K562 (cell line): Measurements from ENCODE around the gene PRRT1. TPM values are rescaled to one million over a fixed set of nuclear protein-coding genes. Genes with fewer than 3 reads are reported as not detected.
A peak's percentile ranks its signal among the peaks of the same experiment; 100 is the strongest.

Source experiments
- ADNP ChIP-seq: fragments of 200-800 bp; sonication (Bioruptor generic); IDR thresholded peaks from 2 replicates; pipeline ENCODE4 v1.6.1; 2016; ENCODE audit warnings: missing genetic modification characterization, missing compliant biosample characterization
- ARNT ChIP-seq, 2 experiments: fragments of 450-650 bp; IDR thresholded peaks; 2 replicates each; pipeline ENCODE4 v1.6.1; 2016; ENCODE audit warnings: mild to moderate bottlenecking in 1 of 2
- CBFB ChIP-seq: sonication (generic); formaldehyde crosslinking; IDR thresholded peaks from 2 replicates; pipeline ENCODE4 v1.4.0; 2020; ENCODE audit warnings: mild to moderate bottlenecking, missing genetic modification reagents
- DIDO1 ChIP-seq: fragments of 450-650 bp; IDR thresholded peaks from 2 replicates; pipeline ENCODE4 v1.6.1; 2016; ENCODE audit warnings: low read depth, missing biosample characterization, missing genetic modification characterization
- ETS2 ChIP-seq: IDR thresholded peaks from 2 replicates; pipeline ENCODE4 v1.6.1; 2016; ENCODE audit warnings: borderline replicate concordance, missing genetic modification characterization, mild to moderate bottlenecking, moderate library complexity, missing compliant biosample characterization; ENCODE audit not compliant: poor library complexity, severe bottlenecking
- MCM7 ChIP-seq, 2 experiments: fragments of 450-650 bp; IDR thresholded peaks; 2 replicates each; pipeline ENCODE4 v1.6.1; 2016 to 2018
- MYNN ChIP-seq, 2 experiments: sonication (generic); formaldehyde crosslinking in 1 of 2; IDR thresholded peaks; 2 replicates each; pipeline versions ENCODE4 v1.5.0 to v1.6.1; 2016 to 2020; ENCODE audit warnings: antibody characterized with exemption in 1 of 2, missing genetic modification reagents in 1 of 2
- NFRKB ChIP-seq: fragments of 450-650 bp; IDR thresholded peaks from 2 replicates; pipeline ENCODE4 v1.6.1; 2016; ENCODE audit warnings: low read depth
- POU5F1 ChIP-seq: fragments of 150-350 bp; IDR thresholded peaks from 2 replicates; pipeline ENCODE4 v1.6.1; 2014; ENCODE audit warnings: borderline replicate concordance, low read length, low read depth, mild to moderate bottlenecking; ENCODE audit not compliant: partially characterized antibody
- RCOR1 ChIP-seq, 2 experiments: IDR thresholded peaks; 2 replicates each; pipeline ENCODE4 v1.6.1; 2012; ENCODE audit warnings: low read depth in 2 of 2, low read length in 2 of 2, borderline replicate concordance in 1 of 2, improper control_type of control experiment in 1 of 2
- SETDB1 ChIP-seq: IDR thresholded peaks from one replicate; pipeline ENCODE4 v1.6.1; 2012; ENCODE audit warnings: low read length, control low read depth, inconsistent platforms
- SNRNP70 ChIP-seq: fragments of 200-400 bp; formaldehyde crosslinking; optimal IDR thresholded peaks from 2 replicates; pipeline ENCODE3; 2017; ENCODE audit warnings: low read depth, low read length
- SREBF1 ChIP-seq: fragments of 150-350 bp; IDR thresholded peaks from 2 replicates; pipeline ENCODE4 v1.6.1; 2014; ENCODE audit warnings: antibody characterized with exemption, low read depth, low read length, borderline replicate concordance
- TCF3 ChIP-seq: sonication (generic); formaldehyde crosslinking; IDR thresholded peaks from 2 replicates; pipeline ENCODE4 v1.4.0; 2020; ENCODE audit warnings: mild to moderate bottlenecking, missing genetic modification reagents
- ZNF282 ChIP-seq: sonication (generic); formaldehyde crosslinking; IDR thresholded peaks from 2 replicates; pipeline ENCODE4 v1.8.1; 2023; ENCODE audit warnings: missing genetic modification reagents
- ZNF347 ChIP-seq: fragments of 450-650 bp; formaldehyde crosslinking; IDR thresholded peaks from 2 replicates; pipeline ENCODE4 v1.4.0; 2020; ENCODE audit warnings: low read depth, mild to moderate bottlenecking, moderate library complexity
- ZNF431 ChIP-seq: sonication (generic); formaldehyde crosslinking; IDR thresholded peaks from 2 replicates; pipeline ENCODE4 v1.8.0; 2022; ENCODE audit warnings: mild to moderate bottlenecking, missing genetic modification reagents
- ZNF561 ChIP-seq: fragments of 450-650 bp; formaldehyde crosslinking; conservative IDR thresholded peaks from 2 replicates; pipeline ENCODE4 v1.4.0; 2020; ENCODE audit warnings: mild to moderate bottlenecking, moderate library complexity
- polyA plus RNA-seq, 8 experiments: library from polyadenylated mRNA; depleted of rRNA in 4 of 8; stranded (reverse) in 5 of 8; unstranded in 3 of 8; fragments of >200 nt; fragmentation: Nextera tagmentation in 2 of 8; fragmentation: Illumina TruSeq in 1 of 8; extraction: Ambion mirVana in 2 of 8; extraction: Trizol in 1 of 8; gene quantifications; 2 replicates each; pipeline versions ENCODE4 v1.2.1 to v1.2.3, GENCODE V29; 2011 to 2014; ENCODE audit warnings: inconsistent platforms in 1 of 8, missing spikeins in 1 of 8
- total RNA-seq, 7 experiments: library from RNA; depleted of rRNA in 6 of 7; stranded (reverse); fragments of >200 nt in 6 of 7; fragmentation: Illumina TruSeq in 2 of 7; extraction: Trizol in 2 of 7; gene quantifications; 2 replicates each; pipeline versions ENCODE4 v1.2.1 to v1.2.3, GENCODE V29; 2011 to 2021; ENCODE audit warnings: low replicate concordance in 1 of 7
- TF ChIP-seq, protein P1 (sequence below): IDR thresholded peaks from 2 replicates; pipeline ENCODE4 v1.6.1; 2016; ENCODE audit warnings: missing genetic modification characterization, missing compliant biosample characterization
- TF ChIP-seq, protein P2 (sequence below): sonication (generic); formaldehyde crosslinking; IDR thresholded peaks from 2 replicates; pipeline ENCODE4 v1.8.1; 2022; ENCODE audit warnings: missing genetic modification reagents
- TF ChIP-seq, protein P3 (sequence below): sonication (generic); formaldehyde crosslinking; IDR thresholded peaks from 2 replicates; pipeline ENCODE4 v1.8.1; 2022; ENCODE audit warnings: missing genetic modification reagents
- TF ChIP-seq, protein P4 (sequence below): fragments of 450-650 bp; IDR thresholded peaks from one replicate; pipeline ENCODE4 v1.6.1; 2018; ENCODE audit warnings: mild to moderate bottlenecking, moderate library complexity; ENCODE audit not compliant: partially characterized antibody
- TF ChIP-seq, protein P5 (sequence below): fragments of 250-450 bp; sonication (Bioruptor Pico); IDR thresholded peaks from 2 replicates; pipeline ENCODE4 v1.5.0; 2020; ENCODE audit warnings: mild to moderate bottlenecking

Gene PRRT1
- total and polyA plus RNA-seq, 9 of the 15 experiments (the other 6 are each of a cell fraction or from before 2014, with no cell fraction given), result 0.14 to 3.5 (median 0.41) TPM

DNA sequence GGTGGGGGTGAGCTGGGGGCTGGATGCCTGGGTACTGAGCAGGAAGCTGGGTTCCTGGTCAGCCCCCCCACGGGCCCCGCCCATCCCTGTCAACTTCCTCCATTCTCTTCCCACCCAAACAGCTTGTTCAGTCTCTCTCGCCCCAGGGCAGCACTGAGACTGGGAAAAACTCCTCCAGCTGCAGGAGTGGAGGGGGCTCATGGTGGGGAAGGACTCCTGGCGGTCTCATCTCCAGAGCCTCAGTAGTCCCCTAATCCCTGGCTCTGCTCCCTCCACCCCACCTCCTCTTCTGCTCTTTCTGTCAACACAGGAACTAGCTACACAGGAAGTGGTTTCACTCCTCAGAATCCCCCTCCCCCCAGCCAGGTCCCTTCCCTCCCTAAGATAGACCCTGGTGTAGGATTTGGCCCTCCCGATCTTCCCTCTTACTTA is 40.9 kb upstream of the PRRT1 start, which contains the start of gene GPSM3 (continued):
- TF ChIP-seq ETS2 (tag), result no peak
- no peak for TF ChIP-seq SREBF1
- TF ChIP-seq MCM7 (IDR thresholded peaks at IDR 0.05), result no peak
- 0 out of 2 replicates have a peak, but pooled peaks have one; percentile 9 for TF ChIP-seq TCF3 (CRISPR knock-in tag)
- TF ChIP-seq ZNF347, result no peak
- TF ChIP-seq, protein P1, sequence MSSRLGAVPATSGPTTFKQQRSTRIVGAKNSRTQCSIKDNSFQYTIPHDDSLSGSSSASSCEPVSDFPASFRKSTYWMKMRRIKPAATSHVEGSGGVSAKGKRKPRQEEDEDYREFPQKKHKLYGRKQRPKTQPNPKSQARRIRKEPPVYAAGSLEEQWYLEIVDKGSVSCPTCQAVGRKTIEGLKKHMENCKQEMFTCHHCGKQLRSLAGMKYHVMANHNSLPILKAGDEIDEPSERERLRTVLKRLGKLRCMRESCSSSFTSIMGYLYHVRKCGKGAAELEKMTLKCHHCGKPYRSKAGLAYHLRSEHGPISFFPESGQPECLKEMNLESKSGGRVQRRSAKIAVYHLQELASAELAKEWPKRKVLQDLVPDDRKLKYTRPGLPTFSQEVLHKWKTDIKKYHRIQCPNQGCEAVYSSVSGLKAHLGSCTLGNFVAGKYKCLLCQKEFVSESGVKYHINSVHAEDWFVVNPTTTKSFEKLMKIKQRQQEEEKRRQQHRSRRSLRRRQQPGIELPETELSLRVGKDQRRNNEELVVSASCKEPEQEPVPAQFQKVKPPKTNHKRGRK (tag), result no peak
- TF ChIP-seq RCOR1 (IDR thresholded peaks at IDR 0.05; ENCODE audit: borderline replicate concordance in 1 of 2, low read depth in 2 of 2, low read length in 2 of 2), result peak in 1 of 2 experiments; percentile 31; a peak in 1 of 4 replicates
- no peak for TF ChIP-seq ZNF431 (CRISPR knock-in tag)
- peak; percentile 62; the same call in 1 of the 2 replicates for TF ChIP-seq MYNN (IDR thresholded peaks at IDR 0.05)
- TF ChIP-seq MYNN (CRISPR knock-in tag; IDR thresholded peaks at IDR 0.05), result no peak
- TF ChIP-seq DIDO1 (tag), result no peak
- TF ChIP-seq, protein P2, sequence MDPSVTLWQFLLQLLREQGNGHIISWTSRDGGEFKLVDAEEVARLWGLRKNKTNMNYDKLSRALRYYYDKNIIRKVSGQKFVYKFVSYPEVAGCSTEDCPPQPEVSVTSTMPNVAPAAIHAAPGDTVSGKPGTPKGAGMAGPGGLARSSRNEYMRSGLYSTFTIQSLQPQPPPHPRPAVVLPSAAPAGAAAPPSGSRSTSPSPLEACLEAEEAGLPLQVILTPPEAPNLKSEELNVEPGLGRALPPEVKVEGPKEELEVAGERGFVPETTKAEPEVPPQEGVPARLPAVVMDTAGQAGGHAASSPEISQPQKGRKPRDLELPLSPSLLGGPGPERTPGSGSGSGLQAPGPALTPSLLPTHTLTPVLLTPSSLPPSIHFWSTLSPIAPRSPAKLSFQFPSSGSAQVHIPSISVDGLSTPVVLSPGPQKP (CRISPR knock-in tag), result no peak
- TF ChIP-seq CBFB (CRISPR knock-in tag), result no peak
- TF ChIP-seq, protein P3, sequence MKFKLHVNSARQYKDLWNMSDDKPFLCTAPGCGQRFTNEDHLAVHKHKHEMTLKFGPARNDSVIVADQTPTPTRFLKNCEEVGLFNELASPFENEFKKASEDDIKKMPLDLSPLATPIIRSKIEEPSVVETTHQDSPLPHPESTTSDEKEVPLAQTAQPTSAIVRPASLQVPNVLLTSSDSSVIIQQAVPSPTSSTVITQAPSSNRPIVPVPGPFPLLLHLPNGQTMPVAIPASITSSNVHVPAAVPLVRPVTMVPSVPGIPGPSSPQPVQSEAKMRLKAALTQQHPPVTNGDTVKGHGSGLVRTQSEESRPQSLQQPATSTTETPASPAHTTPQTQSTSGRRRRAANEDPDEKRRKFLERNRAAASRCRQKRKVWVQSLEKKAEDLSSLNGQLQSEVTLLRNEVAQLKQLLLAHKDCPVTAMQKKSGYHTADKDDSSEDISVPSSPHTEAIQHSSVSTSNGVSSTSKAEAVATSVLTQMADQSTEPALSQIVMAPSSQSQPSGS, result no peak
- TF ChIP-seq, protein P4, sequence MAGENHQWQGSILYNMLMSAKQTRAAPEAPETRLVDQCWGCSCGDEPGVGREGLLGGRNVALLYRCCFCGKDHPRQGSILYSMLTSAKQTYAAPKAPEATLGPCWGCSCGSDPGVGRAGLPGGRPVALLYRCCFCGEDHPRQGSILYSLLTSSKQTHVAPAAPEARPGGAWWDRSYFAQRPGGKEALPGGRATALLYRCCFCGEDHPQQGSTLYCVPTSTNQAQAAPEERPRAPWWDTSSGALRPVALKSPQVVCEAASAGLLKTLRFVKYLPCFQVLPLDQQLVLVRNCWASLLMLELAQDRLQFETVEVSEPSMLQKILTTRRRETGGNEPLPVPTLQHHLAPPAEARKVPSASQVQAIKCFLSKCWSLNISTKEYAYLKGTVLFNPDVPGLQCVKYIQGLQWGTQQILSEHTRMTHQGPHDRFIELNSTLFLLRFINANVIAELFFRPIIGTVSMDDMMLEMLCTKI, result no peak
- no peak for TF ChIP-seq ZNF282 (CRISPR knock-in tag)
- TF ChIP-seq NFRKB, result 0 out of 2 replicates have a peak, but pooled peaks have one; percentile 51
- no peak for TF ChIP-seq ADNP (tag)
- TF ChIP-seq ZNF561 (CRISPR knock-in tag), result no peak
- TF ChIP-seq, protein P5, sequence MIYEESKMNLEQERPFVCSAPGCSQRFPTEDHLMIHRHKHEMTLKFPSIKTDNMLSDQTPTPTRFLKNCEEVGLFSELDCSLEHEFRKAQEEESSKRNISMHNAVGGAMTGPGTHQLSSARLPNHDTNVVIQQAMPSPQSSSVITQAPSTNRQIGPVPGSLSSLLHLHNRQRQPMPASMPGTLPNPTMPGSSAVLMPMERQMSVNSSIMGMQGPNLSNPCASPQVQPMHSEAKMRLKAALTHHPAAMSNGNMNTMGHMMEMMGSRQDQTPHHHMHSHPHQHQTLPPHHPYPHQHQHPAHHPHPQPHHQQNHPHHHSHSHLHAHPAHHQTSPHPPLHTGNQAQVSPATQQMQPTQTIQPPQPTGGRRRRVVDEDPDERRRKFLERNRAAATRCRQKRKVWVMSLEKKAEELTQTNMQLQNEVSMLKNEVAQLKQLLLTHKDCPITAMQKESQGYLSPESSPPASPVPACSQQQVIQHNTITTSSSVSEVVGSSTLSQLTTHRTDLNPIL (CRISPR knock-in tag), result no peak
- no peak for TF ChIP-seq SNRNP70
- TF ChIP-seq SETDB1, result no peak
- no peak for TF ChIP-seq POU5F1
- TF ChIP-seq ARNT (IDR thresholded peaks at IDR 0.05), result no peak; a peak in 1 of 4 replicates
